ENCODE measurements around the gene C2orf74. TPM values are rescaled to one million over a fixed set of nuclear protein-coding genes. Genes with fewer than 3 reads are reported as not detected.
"Not testable (repeated sequence)": the region's sequence is repeated elsewhere in the genome, so short reads cannot be mapped to it uniquely, and the experiment has no call there.

Gene C2orf74
- total RNA-seq, 1 experiment from 2014 or later: 7.7 TPM

DNA sequence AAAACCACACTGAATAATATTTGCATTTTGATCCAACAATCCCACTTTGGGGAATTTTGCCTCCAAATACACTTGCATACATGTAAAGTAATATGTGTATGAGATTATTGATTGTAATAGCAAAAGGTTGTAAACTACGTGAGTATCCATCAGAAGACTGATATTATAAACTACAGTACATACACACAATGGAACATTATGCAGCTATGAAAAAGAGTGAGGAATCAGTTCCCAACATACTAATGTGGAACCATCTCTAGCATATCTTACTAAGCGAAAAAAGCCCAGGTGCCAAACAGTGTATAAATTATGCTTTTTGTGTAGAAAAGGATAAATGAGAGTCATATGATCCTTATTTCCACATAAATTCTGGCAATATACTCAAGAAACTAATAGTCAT, 16.0 kb upstream of the C2orf74 start:
- Histone ChIP-seq H3K9me3 (ENCODE audit: control insufficient read depth, insufficient read depth, low read depth, low read length) (no peaks in the 10 kb centered on the region), H3K36me3 (ENCODE audit: control insufficient read depth, insufficient read depth, low read length) (no peaks in the 10 kb centered on the region), H3K27ac (ENCODE audit: low read length) (no peak overlapping the region; the same call in 1 of the 2 replicates), H3K27me3 (ENCODE audit: control insufficient read depth, insufficient read depth, low read length) (no peaks in the 10 kb centered on the region), H3K4me1 (ENCODE audit: control insufficient read depth, insufficient read depth, low read length) (no peaks in the 10 kb centered on the region), H3K4me3 (ENCODE audit: low read depth in 2 of 2, low read length in 2 of 2) (peak overlapping the region in 1 of 2 experiments; percentile 91; a peak in 1 of 4 replicates)
- TF ChIP-seq SIN3A (IDR thresholded peaks at IDR 0.05; ENCODE audit: borderline replicate concordance, insufficient read depth, low read depth, low read length): no peak
- TF ChIP-seq TCF7L2 (IDR thresholded peaks at IDR 0.05; ENCODE audit: low read depth, low read length): no peak
- no peak for TF ChIP-seq POLR2AphosphoS5 (IDR thresholded peaks at IDR 0.05; ENCODE audit: low read depth, low read length)
- TF ChIP-seq, protein P1, sequence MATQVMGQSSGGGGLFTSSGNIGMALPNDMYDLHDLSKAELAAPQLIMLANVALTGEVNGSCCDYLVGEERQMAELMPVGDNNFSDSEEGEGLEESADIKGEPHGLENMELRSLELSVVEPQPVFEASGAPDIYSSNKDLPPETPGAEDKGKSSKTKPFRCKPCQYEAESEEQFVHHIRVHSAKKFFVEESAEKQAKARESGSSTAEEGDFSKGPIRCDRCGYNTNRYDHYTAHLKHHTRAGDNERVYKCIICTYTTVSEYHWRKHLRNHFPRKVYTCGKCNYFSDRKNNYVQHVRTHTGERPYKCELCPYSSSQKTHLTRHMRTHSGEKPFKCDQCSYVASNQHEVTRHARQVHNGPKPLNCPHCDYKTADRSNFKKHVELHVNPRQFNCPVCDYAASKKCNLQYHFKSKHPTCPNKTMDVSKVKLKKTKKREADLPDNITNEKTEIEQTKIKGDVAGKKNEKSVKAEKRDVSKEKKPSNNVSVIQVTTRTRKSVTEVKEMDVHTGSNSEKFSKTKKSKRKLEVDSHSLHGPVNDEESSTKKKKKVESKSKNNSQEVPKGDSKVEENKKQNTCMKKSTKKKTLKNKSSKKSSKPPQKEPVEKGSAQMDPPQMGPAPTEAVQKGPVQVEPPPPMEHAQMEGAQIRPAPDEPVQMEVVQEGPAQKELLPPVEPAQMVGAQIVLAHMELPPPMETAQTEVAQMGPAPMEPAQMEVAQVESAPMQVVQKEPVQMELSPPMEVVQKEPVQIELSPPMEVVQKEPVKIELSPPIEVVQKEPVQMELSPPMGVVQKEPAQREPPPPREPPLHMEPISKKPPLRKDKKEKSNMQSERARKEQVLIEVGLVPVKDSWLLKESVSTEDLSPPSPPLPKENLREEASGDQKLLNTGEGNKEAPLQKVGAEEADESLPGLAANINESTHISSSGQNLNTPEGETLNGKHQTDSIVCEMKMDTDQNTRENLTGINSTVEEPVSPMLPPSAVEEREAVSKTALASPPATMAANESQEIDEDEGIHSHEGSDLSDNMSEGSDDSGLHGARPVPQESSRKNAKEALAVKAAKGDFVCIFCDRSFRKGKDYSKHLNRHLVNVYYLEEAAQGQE (IDR thresholded peaks at IDR 0.05; ENCODE audit: insufficient read depth in 1 of 2, low read depth in 2 of 2, low read length in 1 of 2): no peak
- TF ChIP-seq, protein P2, sequence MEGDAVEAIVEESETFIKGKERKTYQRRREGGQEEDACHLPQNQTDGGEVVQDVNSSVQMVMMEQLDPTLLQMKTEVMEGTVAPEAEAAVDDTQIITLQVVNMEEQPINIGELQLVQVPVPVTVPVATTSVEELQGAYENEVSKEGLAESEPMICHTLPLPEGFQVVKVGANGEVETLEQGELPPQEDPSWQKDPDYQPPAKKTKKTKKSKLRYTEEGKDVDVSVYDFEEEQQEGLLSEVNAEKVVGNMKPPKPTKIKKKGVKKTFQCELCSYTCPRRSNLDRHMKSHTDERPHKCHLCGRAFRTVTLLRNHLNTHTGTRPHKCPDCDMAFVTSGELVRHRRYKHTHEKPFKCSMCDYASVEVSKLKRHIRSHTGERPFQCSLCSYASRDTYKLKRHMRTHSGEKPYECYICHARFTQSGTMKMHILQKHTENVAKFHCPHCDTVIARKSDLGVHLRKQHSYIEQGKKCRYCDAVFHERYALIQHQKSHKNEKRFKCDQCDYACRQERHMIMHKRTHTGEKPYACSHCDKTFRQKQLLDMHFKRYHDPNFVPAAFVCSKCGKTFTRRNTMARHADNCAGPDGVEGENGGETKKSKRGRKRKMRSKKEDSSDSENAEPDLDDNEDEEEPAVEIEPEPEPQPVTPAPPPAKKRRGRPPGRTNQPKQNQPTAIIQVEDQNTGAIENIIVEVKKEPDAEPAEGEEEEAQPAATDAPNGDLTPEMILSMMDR (IDR thresholded peaks at IDR 0.05): no peak
- intact Hi-C loops (cut with micrococcal nuclease; ENCODE audit: unreplicated experiment): no loop called here
- ATAC-seq: no peak
- ChIA-PET POLR2A (no interaction called here), CTCF (no interaction called here)
- DNase-seq (ENCODE audit: low read depth, low spot score): no peak
- in situ Hi-C loops (cut with HindIII; ENCODE audit: low pct_unique_long_range_greater_than_20kb, low sequenced_read_pairs): no loop called here
- no TSS peak for BruUV-seq (replicated peaks)

DNA sequence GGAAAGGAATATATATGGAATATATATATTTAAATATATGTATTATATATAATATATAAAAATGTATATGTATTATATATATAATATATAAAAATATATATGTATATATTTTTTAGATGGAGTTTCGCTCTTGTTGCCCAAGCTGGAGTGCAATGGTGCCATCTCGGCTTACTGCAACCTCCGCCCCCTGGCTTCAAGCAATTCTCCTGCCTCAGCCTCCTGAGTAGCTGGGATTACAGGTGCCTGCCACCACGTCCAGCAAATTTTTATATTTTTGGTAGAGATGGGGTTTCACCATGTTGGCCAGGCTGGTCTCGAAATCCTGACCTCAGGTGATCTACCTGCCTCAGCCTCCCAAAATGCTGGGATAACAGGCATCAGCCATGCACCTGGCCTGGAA, 13.9 kb upstream of the C2orf74 start:
- intact Hi-C loops (cut with micrococcal nuclease; ENCODE audit: unreplicated experiment); H3K9me3 ChIP-seq (ENCODE audit: control insufficient read depth, insufficient read depth, low read depth, low read length); CTCF ChIA-PET; BruUV-seq (replicated peaks); H3K4me3 ChIP-seq (ENCODE audit: low read depth in 2 of 2, low read length in 2 of 2); H3K36me3 ChIP-seq (ENCODE audit: control insufficient read depth, insufficient read depth, low read length); H3K4me1 ChIP-seq (ENCODE audit: control insufficient read depth, insufficient read depth, low read length); in situ Hi-C loops (cut with HindIII; ENCODE audit: low pct_unique_long_range_greater_than_20kb, low sequenced_read_pairs); DNase-seq (ENCODE audit: low read depth, low spot score); H3K27me3 ChIP-seq (ENCODE audit: control insufficient read depth, insufficient read depth, low read length); POLR2A ChIA-PET; H3K27ac ChIP-seq (ENCODE audit: low read length); ATAC-seq: not testable (repeated sequence)

DNA sequence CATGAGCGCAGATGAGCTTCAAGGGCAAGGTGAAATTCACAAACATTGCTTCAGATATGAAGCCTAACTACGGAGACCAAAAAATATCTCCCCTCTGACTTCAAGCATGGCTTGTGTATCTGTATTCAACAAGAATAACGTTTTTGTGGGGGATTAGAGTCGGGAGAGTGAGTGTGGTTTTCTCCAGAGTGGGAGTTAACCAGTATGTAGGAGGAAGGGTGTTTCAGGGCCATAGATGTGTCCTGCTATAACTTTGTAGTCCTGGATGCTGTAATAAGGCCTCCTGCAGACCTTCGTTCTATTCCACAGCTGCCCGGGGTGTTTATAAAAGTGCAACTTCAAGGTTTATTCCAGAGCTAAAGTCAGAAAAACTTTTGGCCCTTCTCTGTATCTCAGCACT, 12.9 kb upstream of the C2orf74 start:
- no TSS peak for BruUV-seq (replicated peaks)
- H3K27me3 ChIP-seq (ENCODE audit: control insufficient read depth, insufficient read depth, low read length): no peaks in the 10 kb centered on the region
- H3K9me3 ChIP-seq (ENCODE audit: control insufficient read depth, insufficient read depth, low read depth, low read length): no peaks in the 10 kb centered on the region
- ATAC-seq: no peak
- no peak for DNase-seq (ENCODE audit: low read depth, low spot score)
- H3K4me1 ChIP-seq (ENCODE audit: control insufficient read depth, insufficient read depth, low read length): no peaks in the 10 kb centered on the region
- ChIA-PET CTCF (no interaction called here), POLR2A (no interaction called here)
- in situ Hi-C loops (cut with HindIII; ENCODE audit: low pct_unique_long_range_greater_than_20kb, low sequenced_read_pairs): no loop called here
- no peak overlapping the region for H3K4me3 ChIP-seq (ENCODE audit: low read depth in 2 of 2, low read length in 2 of 2)
- intact Hi-C loops (cut with micrococcal nuclease; ENCODE audit: unreplicated experiment): no loop called here
- TF ChIP-seq, protein P2 (IDR thresholded peaks at IDR 0.05): no peak
- TF ChIP-seq SIN3A (IDR thresholded peaks at IDR 0.05; ENCODE audit: borderline replicate concordance, insufficient read depth, low read depth, low read length) (no peak), TCF7L2 (IDR thresholded peaks at IDR 0.05; ENCODE audit: low read depth, low read length) (no peak), POLR2AphosphoS5 (IDR thresholded peaks at IDR 0.05; ENCODE audit: low read depth, low read length) (no peak)
- TF ChIP-seq, protein P1 (IDR thresholded peaks at IDR 0.05; ENCODE audit: insufficient read depth in 1 of 2, low read depth in 2 of 2, low read length in 1 of 2): no peak
- H3K36me3 ChIP-seq (ENCODE audit: control insufficient read depth, insufficient read depth, low read length): no peaks in the 10 kb centered on the region
- H3K27ac ChIP-seq (ENCODE audit: low read length): no peak overlapping the region
